B cell (primary cell): ENCODE data around the gene RANBP3. TPM values are rescaled to one million over a fixed set of nuclear protein-coding genes. Genes with fewer than 3 reads are reported as not detected.

ENCODE experiments used
- ATAC-seq: fragments of 200-7000 bp; cut with Tn5 transposase; one replicate; pipeline ENCODE4 v1.10.0; 2021; ENCODE audit warnings: low read depth, mild to moderate bottlenecking, moderate number of reproducible peaks, moderate library complexity
- CTCF ChIA-PET: fragments of 350-600 bp; sonication (Branson Sonifier 250); formaldehyde crosslinking; loops from one replicate; lab custom pipeline; 2021; ENCODE audit warnings: antibody characterized with exemption, inconsistent platforms; lab: Charles Lee
- POLR2A ChIA-PET: fragments of 350-600 bp; sonication (Branson Sonifier 250); formaldehyde crosslinking; loops from one replicate; lab custom pipeline; 2021; ENCODE audit warnings: antibody characterized with exemption; lab: Charles Lee
- DNase-seq: peaks from one replicate; pipeline ENCODE4 v3.0.0; 2013
- H2AFZ ChIP-seq: 2 replicates; pipeline ENCODE4 v1.6.1; 2012; ENCODE audit warnings: mild to moderate bottlenecking, low read depth, low read length; ENCODE audit not compliant: insufficient read depth, poor library complexity, severe bottlenecking
- H3K27ac ChIP-seq, 2 donors: 1 replicate in 1 of 2; 2 replicates in 1 of 2; pipeline ENCODE4 v1.5.1; 2012 to 2013; ENCODE audit warnings: low read length in 2 of 2, mild to moderate bottlenecking in 2 of 2, moderate library complexity in 1 of 2
- H3K27me3 ChIP-seq, 4 experiments: fragments of 200-600 bp in 1 of 4; sonication (generic) in 1 of 4; replicated peaks in 1 of 4; 1 replicate in 2 of 4; 2 replicates in 2 of 4; pipeline versions ENCODE4 v1.6.1 to v1.7.0; 2013 to 2016; ENCODE audit warnings: low read length in 3 of 4, mild to moderate bottlenecking in 2 of 4, mixed read lengths in 1 of 4, moderate library complexity in 1 of 4; ENCODE audit not compliant: insufficient read depth in 4 of 4, control insufficient read depth in 3 of 4; ENCODE audit errors: control extremely low read depth in 1 of 4
- H3K36me3 ChIP-seq, 2 experiments: replicated peaks in 1 of 2; 1 replicate in 1 of 2; 2 replicates in 1 of 2; pipeline versions ENCODE4 v1.6.1 to v1.7.1; 2013; ENCODE audit warnings: low read length in 1 of 2; ENCODE audit not compliant: insufficient read depth in 2 of 2, control insufficient read depth in 1 of 2; ENCODE audit errors: control extremely low read depth in 1 of 2, extremely low read depth in 1 of 2
- H3K4me1 ChIP-seq, 2 donors: fragments of 200-600 bp in 1 of 2; sonication (generic) in 1 of 2; 1 replicate in 1 of 2; 2 replicates in 1 of 2; pipeline versions ENCODE4 v1.5.1 to v1.6.1; 2013 to 2017; ENCODE audit warnings: low read length in 2 of 2; ENCODE audit not compliant: control insufficient read depth in 2 of 2, insufficient read depth in 2 of 2
- H3K4me2 ChIP-seq: replicated peaks from 2 replicates; pipeline ENCODE3; 2012; ENCODE audit warnings: mild to moderate bottlenecking, low read depth, low read length; ENCODE audit not compliant: poor library complexity, severe bottlenecking
- H3K4me3 ChIP-seq, 5 experiments: fragments of 200-600 bp in 1 of 5; sonication (generic) in 1 of 5; 1 replicate in 3 of 5; 2 replicates in 2 of 5; pipeline versions ENCODE4 v1.5.1 to v1.7.0; 2011 to 2016; ENCODE audit warnings: low read length in 4 of 5, mild to moderate bottlenecking in 4 of 5, low read depth in 2 of 5, control low read depth in 1 of 5, moderate library complexity in 1 of 5; ENCODE audit not compliant: insufficient read depth in 1 of 5; ENCODE audit errors: control extremely low read depth in 1 of 5, extremely low read depth in 1 of 5
- H3K79me2 ChIP-seq: fragments of 200-600 bp; sonication (generic); one replicate; pipeline ENCODE4 v1.6.0; 2016; ENCODE audit warnings: low read length; ENCODE audit not compliant: control insufficient read depth, insufficient read depth
- H3K9ac ChIP-seq: fragments of 200-600 bp; sonication (generic); 2 replicates; pipeline ENCODE4 v1.6.1; 2017; ENCODE audit warnings: mild to moderate bottlenecking, low read length, moderate library complexity
- H3K9me3 ChIP-seq, 3 donors: one replicate each; pipeline versions ENCODE4 v1.6.1 to v1.7.1; 2013; ENCODE audit warnings: low read length in 2 of 3; ENCODE audit not compliant: control insufficient read depth in 2 of 3, insufficient read depth in 1 of 3; ENCODE audit errors: control extremely low read depth in 1 of 3
- H4K20me1 ChIP-seq: 2 replicates; pipeline ENCODE4 v1.6.0; 2012; ENCODE audit warnings: mild to moderate bottlenecking, low read length; ENCODE audit not compliant: insufficient read depth, control insufficient read depth, poor library complexity, severe bottlenecking
- H3K27ac Mint-ChIP-seq: one replicate; pipeline ENCODE4 v1.8.0; 2021; ENCODE audit warnings: mixed read lengths
- H3K27me3 Mint-ChIP-seq: one replicate; pipeline ENCODE4 v1.8.0; 2021; ENCODE audit warnings: mixed read lengths
- H3K4me1 Mint-ChIP-seq: one replicate; pipeline ENCODE4 v1.8.0; 2021; ENCODE audit warnings: mixed read lengths
- H3K4me3 Mint-ChIP-seq: one replicate; pipeline ENCODE4 v1.8.0; 2021; ENCODE audit warnings: mixed read lengths
- H3K9me3 Mint-ChIP-seq: one replicate; pipeline ENCODE4 v1.8.0; 2022; ENCODE audit warnings: mixed read lengths; ENCODE audit not compliant: insufficient read depth
- EZH2 ChIP-seq: IDR thresholded peaks from 2 replicates; pipeline ENCODE4 v1.6.1; 2012; ENCODE audit warnings: borderline replicate concordance, low read depth, mild to moderate bottlenecking, moderate library complexity, low read length; ENCODE audit not compliant: insufficient read depth, poor library complexity, severe bottlenecking
- WGBS: methylation state at CpG from one replicate; pipeline ENCODE4 v1.1.5; 2013; ENCODE audit warnings: missing lambda C conversion rate; ENCODE audit not compliant: insufficient coverage; 5-methylcytosine and 5-hydroxymethylcytosine counted together
- intact Hi-C: fragments of 100-400 bp; cut with micrococcal nuclease; formaldehyde crosslinking; loops from one replicate; pipeline ENCODE4 v1.10.0; 2022
- polyA plus RNA-seq: library from polyadenylated mRNA; depleted of rRNA; stranded (reverse); fragments of >200 nt; gene quantifications from 2 replicates; pipeline ENCODE4 v1.2.3, GENCODE V29; 2012
- total RNA-seq, 2 donors: library from RNA; stranded (reverse); fragments of 120-200 nt in 1 of 2; gene quantifications; 1 replicate in 1 of 2; 2 replicates in 1 of 2; pipeline versions ENCODE4 v1.2.3 to v1.2.4, GENCODE V29; 2013 to 2022
- TF ChIP-seq, protein P1 (sequence below): fragments of 200-600 bp; IDR thresholded peaks from one replicate; pipeline ENCODE4 v1.8.0; 2022; ENCODE audit warnings: antibody characterized with exemption, mild to moderate bottlenecking

Gene RANBP3
- total and polyA plus RNA-seq, 2 donors (not counting 1 experiment from before 2014, with no cell fraction given) = 86.7 to 91.7 TPM

DNA sequence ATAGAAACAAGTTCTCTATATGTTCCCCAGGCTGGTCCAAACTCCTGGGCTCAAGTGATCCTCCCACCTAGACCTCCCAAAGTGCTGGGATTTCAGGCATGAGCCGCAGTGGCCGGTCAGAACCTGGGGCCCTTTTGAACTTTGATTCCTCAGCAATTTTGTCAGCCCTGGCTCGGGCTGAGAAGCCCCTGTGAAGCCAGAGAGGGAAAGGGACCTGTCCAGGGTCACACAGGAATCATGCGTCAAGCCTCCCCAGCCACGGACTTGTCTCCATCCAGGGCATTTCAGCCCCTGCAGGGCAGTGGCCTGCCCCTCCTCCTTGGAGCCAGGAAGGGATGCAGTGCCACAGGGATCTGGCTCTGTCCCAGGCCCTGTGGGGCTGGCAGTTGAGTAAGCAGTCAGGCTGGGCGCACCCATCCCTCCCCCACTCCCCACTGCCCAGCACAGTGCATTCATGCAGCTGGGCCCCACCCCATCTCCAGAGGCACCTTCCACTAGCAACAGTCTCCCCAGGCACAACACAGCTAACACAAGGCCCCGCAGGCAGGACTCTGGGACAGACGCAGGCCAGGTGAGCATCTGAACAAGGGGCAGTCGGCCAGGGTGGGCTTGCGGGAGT, 64.1 kb downstream of the RANBP3 start, which contains the start of gene CAPS:
CAPS (plus strand) TSS at position 516 of the 619 bp plus-strand sequence. CDS start 153 bp downstream, outside the sequence.
- Histone ChIP-seq H3K4me1 (no peaks in the 10 kb centered on the region), H3K9ac (no peak within 1 kb of the TSS), H2AFZ (no peak within 1 kb of the TSS), H3K27ac (no peak within 1 kb of the TSS), H4K20me1 (peaks cover 6% of the 10 kb centered on the region), H3K4me2 (no peak within 1 kb of the TSS), H3K9me3 (peaks cover 0 to 3% (median 0%) of the 10 kb centered on the region in 3 donors), H3K36me3 (peaks cover 0 to 50% of the 10 kb centered on the region in 2 experiments), H3K27me3 (no peaks in the 10 kb centered on the region), H3K4me3 (no peak within 1 kb of the TSS), H3K79me2 (no peaks in the 10 kb centered on the region)
- H3K27ac Mint-ChIP-seq = no peak within 1 kb of the TSS
- 95% methylated on average over 10 of the region's 10 CpGs for WGBS
- POLR2A ChIA-PET = interaction anchor here (0.6 kb wide), 1 partner anchor 1031 kb away, joined by 4 read pairs; no protein-coding TSS in a partner anchor
- no peak for TF ChIP-seq EZH2
- TF ChIP-seq, protein P1, sequence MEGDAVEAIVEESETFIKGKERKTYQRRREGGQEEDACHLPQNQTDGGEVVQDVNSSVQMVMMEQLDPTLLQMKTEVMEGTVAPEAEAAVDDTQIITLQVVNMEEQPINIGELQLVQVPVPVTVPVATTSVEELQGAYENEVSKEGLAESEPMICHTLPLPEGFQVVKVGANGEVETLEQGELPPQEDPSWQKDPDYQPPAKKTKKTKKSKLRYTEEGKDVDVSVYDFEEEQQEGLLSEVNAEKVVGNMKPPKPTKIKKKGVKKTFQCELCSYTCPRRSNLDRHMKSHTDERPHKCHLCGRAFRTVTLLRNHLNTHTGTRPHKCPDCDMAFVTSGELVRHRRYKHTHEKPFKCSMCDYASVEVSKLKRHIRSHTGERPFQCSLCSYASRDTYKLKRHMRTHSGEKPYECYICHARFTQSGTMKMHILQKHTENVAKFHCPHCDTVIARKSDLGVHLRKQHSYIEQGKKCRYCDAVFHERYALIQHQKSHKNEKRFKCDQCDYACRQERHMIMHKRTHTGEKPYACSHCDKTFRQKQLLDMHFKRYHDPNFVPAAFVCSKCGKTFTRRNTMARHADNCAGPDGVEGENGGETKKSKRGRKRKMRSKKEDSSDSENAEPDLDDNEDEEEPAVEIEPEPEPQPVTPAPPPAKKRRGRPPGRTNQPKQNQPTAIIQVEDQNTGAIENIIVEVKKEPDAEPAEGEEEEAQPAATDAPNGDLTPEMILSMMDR = no peak
- DNase-seq (no peak), ATAC-seq (no peak)
- CTCF ChIA-PET = no interaction called here
- intact Hi-C loops = no loop called here
- no peak within 1 kb of the TSS for H3K4me3 Mint-ChIP-seq
- no peaks in the 10 kb centered on the region for H3K4me1 Mint-ChIP-seq
- H3K27me3 Mint-ChIP-seq = no peaks in the 10 kb centered on the region
- no peaks in the 10 kb centered on the region for H3K9me3 Mint-ChIP-seq

DNA sequence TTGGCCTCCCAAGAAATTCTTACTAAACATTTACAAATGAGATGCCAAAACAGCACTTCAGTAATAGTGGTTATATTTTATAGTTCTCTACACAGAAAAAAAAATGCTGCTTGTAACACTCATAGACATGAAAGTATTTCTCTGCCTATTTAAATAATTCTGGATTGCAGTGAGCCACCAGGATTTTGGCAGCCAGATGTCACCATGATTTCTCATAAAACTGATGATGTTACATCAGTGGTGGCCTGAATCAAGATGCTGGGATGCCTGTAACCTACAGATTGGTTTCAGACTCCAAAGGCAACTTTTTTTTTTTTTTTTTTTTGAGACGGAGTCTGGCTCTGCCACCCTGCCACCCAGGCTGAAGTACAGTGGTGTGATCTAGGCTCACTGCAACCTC, 66.6 kb downstream of the RANBP3 start:
- H3K9me3 ChIP-seq = peaks cover 0 to 3% (median 0%) of the 10 kb centered on the region in 3 donors
- ChIA-PET CTCF (no interaction called here), POLR2A (interaction anchor here (0.7 kb wide), 2 partner anchors 21 to 378 kb away, joined by 5 to 7 read pairs; no protein-coding TSS in a partner anchor)
- peaks cover 3% of the 10 kb centered on the region for H3K79me2 ChIP-seq
- H3K9me3 Mint-ChIP-seq = no peaks in the 10 kb centered on the region
- H3K27me3 Mint-ChIP-seq = no peaks in the 10 kb centered on the region
- H3K27me3 ChIP-seq = no peaks in the 10 kb centered on the region
- TF ChIP-seq EZH2 = no peak
- TF ChIP-seq, protein P1 = no peak
- no CpG with 5 or more reads among the region's 1 CpG for WGBS
- H3K9ac ChIP-seq = no peak overlapping the region
- no peak overlapping the region for H3K4me3 ChIP-seq
- no peak overlapping the region for H2AFZ ChIP-seq
- no peak for ATAC-seq
- no peak overlapping the region for H3K27ac ChIP-seq
- peaks cover 7% of the 10 kb centered on the region for H3K4me1 Mint-ChIP-seq
- peaks cover 1% of the 10 kb centered on the region for H4K20me1 ChIP-seq
- no peak for DNase-seq
- H3K4me1 ChIP-seq = no peaks in the 10 kb centered on the region
- peaks cover 0 to 32% of the 10 kb centered on the region in 2 experiments for H3K36me3 ChIP-seq
- H3K4me3 Mint-ChIP-seq = no peak overlapping the region
- no peak overlapping the region for H3K27ac Mint-ChIP-seq
- intact Hi-C loops = no loop called here
- no peak overlapping the region for H3K4me2 ChIP-seq
